B cell (primary cell): ENCODE data around the gene CHAF1B. TPM values are rescaled to one million over a fixed set of nuclear protein-coding genes. Genes with fewer than 3 reads are reported as not detected.

Experiments
- ATAC-seq: fragments of 200-7000 bp; cut with Tn5 transposase; one replicate; pipeline ENCODE4 v1.10.0; 2021; ENCODE audit warnings: low read depth, mild to moderate bottlenecking, moderate number of reproducible peaks, moderate library complexity
- CTCF ChIA-PET: fragments of 350-600 bp; sonication (Branson Sonifier 250); formaldehyde crosslinking; loops from one replicate; lab custom pipeline; 2021; ENCODE audit warnings: antibody characterized with exemption, inconsistent platforms; lab: Charles Lee
- POLR2A ChIA-PET: fragments of 350-600 bp; sonication (Branson Sonifier 250); formaldehyde crosslinking; loops from one replicate; lab custom pipeline; 2021; ENCODE audit warnings: antibody characterized with exemption; lab: Charles Lee
- DNase-seq: peaks from one replicate; pipeline ENCODE4 v3.0.0; 2013
- H2AFZ ChIP-seq: 2 replicates; pipeline ENCODE4 v1.6.1; 2012; ENCODE audit warnings: mild to moderate bottlenecking, low read depth, low read length; ENCODE audit not compliant: insufficient read depth, poor library complexity, severe bottlenecking
- H3K27ac ChIP-seq, 2 donors: 1 replicate in 1 of 2; 2 replicates in 1 of 2; pipeline ENCODE4 v1.5.1; 2012 to 2013; ENCODE audit warnings: low read length in 2 of 2, mild to moderate bottlenecking in 2 of 2, moderate library complexity in 1 of 2
- H3K27me3 ChIP-seq, 4 experiments: fragments of 200-600 bp in 1 of 4; sonication (generic) in 1 of 4; replicated peaks in 1 of 4; 1 replicate in 2 of 4; 2 replicates in 2 of 4; pipeline versions ENCODE4 v1.6.1 to v1.7.0; 2013 to 2016; ENCODE audit warnings: low read length in 3 of 4, mild to moderate bottlenecking in 2 of 4, mixed read lengths in 1 of 4, moderate library complexity in 1 of 4; ENCODE audit not compliant: insufficient read depth in 4 of 4, control insufficient read depth in 3 of 4; ENCODE audit errors: control extremely low read depth in 1 of 4
- H3K36me3 ChIP-seq, 2 experiments: replicated peaks in 1 of 2; 1 replicate in 1 of 2; 2 replicates in 1 of 2; pipeline versions ENCODE4 v1.6.1 to v1.7.1; 2013; ENCODE audit warnings: low read length in 1 of 2; ENCODE audit not compliant: insufficient read depth in 2 of 2, control insufficient read depth in 1 of 2; ENCODE audit errors: control extremely low read depth in 1 of 2, extremely low read depth in 1 of 2
- H3K4me1 ChIP-seq, 2 donors: fragments of 200-600 bp in 1 of 2; sonication (generic) in 1 of 2; 1 replicate in 1 of 2; 2 replicates in 1 of 2; pipeline versions ENCODE4 v1.5.1 to v1.6.1; 2013 to 2017; ENCODE audit warnings: low read length in 2 of 2; ENCODE audit not compliant: control insufficient read depth in 2 of 2, insufficient read depth in 2 of 2
- H3K4me2 ChIP-seq: replicated peaks from 2 replicates; pipeline ENCODE3; 2012; ENCODE audit warnings: mild to moderate bottlenecking, low read depth, low read length; ENCODE audit not compliant: poor library complexity, severe bottlenecking
- H3K4me3 ChIP-seq, 5 experiments: fragments of 200-600 bp in 1 of 5; sonication (generic) in 1 of 5; 1 replicate in 3 of 5; 2 replicates in 2 of 5; pipeline versions ENCODE4 v1.5.1 to v1.7.0; 2011 to 2016; ENCODE audit warnings: low read length in 4 of 5, mild to moderate bottlenecking in 4 of 5, low read depth in 2 of 5, control low read depth in 1 of 5, moderate library complexity in 1 of 5; ENCODE audit not compliant: insufficient read depth in 1 of 5; ENCODE audit errors: control extremely low read depth in 1 of 5, extremely low read depth in 1 of 5
- H3K79me2 ChIP-seq: fragments of 200-600 bp; sonication (generic); one replicate; pipeline ENCODE4 v1.6.0; 2016; ENCODE audit warnings: low read length; ENCODE audit not compliant: control insufficient read depth, insufficient read depth
- H3K9ac ChIP-seq: fragments of 200-600 bp; sonication (generic); 2 replicates; pipeline ENCODE4 v1.6.1; 2017; ENCODE audit warnings: mild to moderate bottlenecking, low read length, moderate library complexity
- H3K9me3 ChIP-seq, 3 donors: one replicate each; pipeline versions ENCODE4 v1.6.1 to v1.7.1; 2013; ENCODE audit warnings: low read length in 2 of 3; ENCODE audit not compliant: control insufficient read depth in 2 of 3, insufficient read depth in 1 of 3; ENCODE audit errors: control extremely low read depth in 1 of 3
- H4K20me1 ChIP-seq: 2 replicates; pipeline ENCODE4 v1.6.0; 2012; ENCODE audit warnings: mild to moderate bottlenecking, low read length; ENCODE audit not compliant: insufficient read depth, control insufficient read depth, poor library complexity, severe bottlenecking
- H3K27ac Mint-ChIP-seq: one replicate; pipeline ENCODE4 v1.8.0; 2021; ENCODE audit warnings: mixed read lengths
- H3K27me3 Mint-ChIP-seq: one replicate; pipeline ENCODE4 v1.8.0; 2021; ENCODE audit warnings: mixed read lengths
- H3K4me1 Mint-ChIP-seq: one replicate; pipeline ENCODE4 v1.8.0; 2021; ENCODE audit warnings: mixed read lengths
- H3K4me3 Mint-ChIP-seq: one replicate; pipeline ENCODE4 v1.8.0; 2021; ENCODE audit warnings: mixed read lengths
- H3K9me3 Mint-ChIP-seq: one replicate; pipeline ENCODE4 v1.8.0; 2022; ENCODE audit warnings: mixed read lengths; ENCODE audit not compliant: insufficient read depth
- CTCF ChIP-seq: fragments of 200-600 bp; IDR thresholded peaks from one replicate; pipeline ENCODE4 v1.8.0; 2022; ENCODE audit warnings: antibody characterized with exemption, mild to moderate bottlenecking
- EZH2 ChIP-seq: IDR thresholded peaks from 2 replicates; pipeline ENCODE4 v1.6.1; 2012; ENCODE audit warnings: borderline replicate concordance, low read depth, mild to moderate bottlenecking, moderate library complexity, low read length; ENCODE audit not compliant: insufficient read depth, poor library complexity, severe bottlenecking
- WGBS: methylation state at CpG from one replicate; pipeline ENCODE4 v1.1.5; 2013; ENCODE audit warnings: missing lambda C conversion rate; ENCODE audit not compliant: insufficient coverage; 5-methylcytosine and 5-hydroxymethylcytosine counted together
- intact Hi-C: fragments of 100-400 bp; cut with micrococcal nuclease; formaldehyde crosslinking; loops from one replicate; pipeline ENCODE4 v1.10.0; 2022
- polyA plus RNA-seq: library from polyadenylated mRNA; depleted of rRNA; stranded (reverse); fragments of >200 nt; gene quantifications from 2 replicates; pipeline ENCODE4 v1.2.3, GENCODE V29; 2012
- total RNA-seq, 2 donors: library from RNA; stranded (reverse); fragments of 120-200 nt in 1 of 2; gene quantifications; 1 replicate in 1 of 2; 2 replicates in 1 of 2; pipeline versions ENCODE4 v1.2.3 to v1.2.4, GENCODE V29; 2013 to 2022

CHAF1B gene
- total and polyA plus RNA-seq, 2 donors (not counting 1 experiment from before 2014, with no cell fraction given): 1.1 to 1.9 TPM

GRCh38 chr21:36425286-36425685 is 40.1 kb downstream of the CHAF1B start:
- Mint-ChIP-seq H3K27me3 (peaks cover 7% of the 10 kb centered on the region), H3K9me3 (no peaks in the 10 kb centered on the region), H3K4me1 (peaks cover 13% of the 10 kb centered on the region), H3K4me3 (no peak overlapping the region), H3K27ac (no peak overlapping the region)
- no peak overlapping the region for H3K9ac ChIP-seq
- ChIA-PET POLR2A (no interaction called here), CTCF (interaction anchor here (0.7 kb wide), 1 partner anchor 206 kb away, joined by 3 read pairs; no protein-coding TSS in a partner anchor)
- no peaks in the 10 kb centered on the region for H3K36me3 ChIP-seq
- H3K27ac ChIP-seq: no peak overlapping the region
- intact Hi-C loops: no loop called here
- 98% methylated on average over 8 of the region's 9 CpGs for WGBS
- H3K79me2 ChIP-seq: no peaks in the 10 kb centered on the region
- ATAC-seq: no peak
- H2AFZ ChIP-seq: no peak overlapping the region
- DNase-seq: no peak
- no peaks in the 10 kb centered on the region for H4K20me1 ChIP-seq
- peaks cover 8% of the 10 kb centered on the region in 2 donors for H3K4me1 ChIP-seq
- H3K4me2 ChIP-seq: no peak overlapping the region
- no peak overlapping the region for H3K4me3 ChIP-seq
- peaks cover 0 to 9% (median 0%) of the 10 kb centered on the region in 4 experiments for H3K27me3 ChIP-seq
- no peaks in the 10 kb centered on the region for H3K9me3 ChIP-seq
- no peak for TF ChIP-seq CTCF
- no peak for TF ChIP-seq EZH2

GRCh38 chr21:36427502-36427901 is 42.3 kb downstream of the CHAF1B start:
- Histone ChIP-seq H3K4me1 (peaks cover 12 to 13% of the 10 kb centered on the region in 2 donors), H3K36me3 (no peaks in the 10 kb centered on the region), H3K9me3 (no peaks in the 10 kb centered on the region), H2AFZ (no peak overlapping the region), H3K4me3 (no peak overlapping the region), H3K4me2 (no peak overlapping the region), H3K9ac (no peak overlapping the region), H3K27me3 (peaks cover 0 to 14% (median 3%) of the 10 kb centered on the region in 4 experiments), H3K27ac (no peak overlapping the region), H4K20me1 (no peaks in the 10 kb centered on the region), H3K79me2 (no peaks in the 10 kb centered on the region)
- H3K4me1 Mint-ChIP-seq: peaks cover 20% of the 10 kb centered on the region
- no peak for DNase-seq
- ChIA-PET CTCF (interaction anchor here (0.6 kb wide), 1 partner anchor 203 kb away, joined by 3 read pairs; no protein-coding TSS in a partner anchor), POLR2A (interaction anchor here (0.6 kb wide), 1 partner anchor 553 kb away, joined by 3 read pairs; no protein-coding TSS in a partner anchor)
- ATAC-seq: no peak
- TF ChIP-seq EZH2: no peak
- no peak for TF ChIP-seq CTCF
- H3K27me3 Mint-ChIP-seq: peaks cover 20% of the 10 kb centered on the region
- H3K9me3 Mint-ChIP-seq: no peaks in the 10 kb centered on the region
- no peak overlapping the region for H3K27ac Mint-ChIP-seq
- WGBS: 100% methylated on average over 2 of the region's 4 CpGs
- no peak overlapping the region for H3K4me3 Mint-ChIP-seq
- intact Hi-C loops: no loop called here
